ENCODE data around the gene PCSK7.
"Not testable (repeated sequence)": the region's sequence is repeated elsewhere in the genome, so short reads cannot be mapped to it uniquely, and the experiment has no call there.

Gene PCSK7

DNA sequence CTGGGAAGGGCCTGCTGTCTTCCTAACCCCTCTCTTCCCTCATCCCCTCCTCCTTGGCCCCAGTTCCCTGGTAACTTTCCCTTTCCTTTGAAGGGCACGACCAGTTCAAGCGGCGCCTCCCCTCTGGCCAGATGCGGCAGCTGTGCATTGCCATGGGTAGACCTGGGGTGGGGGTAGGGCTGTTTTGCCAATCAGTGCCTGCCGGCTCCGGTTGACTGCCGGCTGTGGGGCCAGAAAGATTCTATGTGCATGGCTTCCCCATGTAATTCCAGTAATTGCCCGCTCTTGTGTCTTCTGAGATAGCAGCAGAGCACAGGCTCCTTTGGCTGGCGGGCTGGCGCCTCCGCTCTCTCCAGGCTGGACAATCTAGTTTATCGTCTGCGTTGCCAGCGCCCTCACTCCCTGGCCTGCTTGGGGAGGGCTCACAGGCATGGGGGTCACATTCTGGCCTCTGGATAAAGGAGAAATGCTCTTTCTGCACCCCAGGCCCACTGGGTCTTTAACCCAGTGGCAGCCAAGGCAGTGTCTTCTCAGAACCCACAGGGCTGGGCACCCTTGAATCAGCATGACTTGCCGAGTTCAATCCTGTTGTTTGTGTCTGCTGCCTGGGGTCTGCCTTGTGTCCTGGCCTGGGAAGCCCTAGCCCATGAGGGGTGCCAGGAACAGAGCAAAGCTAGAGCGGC is 43.9 kb downstream of the PCSK7 start:
- TF ChIP-seq CTCF (IDR thresholded peaks at IDR 0.05; ENCODE audit: low read depth, low read length) = no peak
- H3K4me3 ChIP-seq (ENCODE audit: low read depth, low read length) = no peak overlapping the region

DNA sequence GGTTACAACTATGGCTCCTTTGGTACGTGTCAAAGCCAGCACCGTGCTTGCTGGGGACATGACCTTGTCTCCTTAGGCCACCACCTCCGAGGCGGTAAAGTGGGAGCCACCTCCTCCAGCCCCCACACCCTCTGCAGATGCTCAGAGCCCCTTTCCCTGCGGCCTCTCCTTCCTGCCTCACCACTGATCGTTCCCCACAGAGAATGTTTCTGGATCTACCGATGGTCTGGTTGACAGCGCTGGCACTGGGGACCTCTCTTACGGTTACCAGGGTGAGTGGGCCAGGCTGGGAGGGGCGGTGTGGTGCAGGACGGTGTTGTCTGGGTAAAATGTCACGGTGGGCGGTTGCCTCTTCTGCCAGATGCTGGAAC is 44.5 kb downstream of the PCSK7 start:
- no peak overlapping the region for H3K4me3 ChIP-seq (ENCODE audit: low read depth, low read length)
- TF ChIP-seq CTCF (IDR thresholded peaks at IDR 0.05; ENCODE audit: low read depth, low read length) = no peak

DNA sequence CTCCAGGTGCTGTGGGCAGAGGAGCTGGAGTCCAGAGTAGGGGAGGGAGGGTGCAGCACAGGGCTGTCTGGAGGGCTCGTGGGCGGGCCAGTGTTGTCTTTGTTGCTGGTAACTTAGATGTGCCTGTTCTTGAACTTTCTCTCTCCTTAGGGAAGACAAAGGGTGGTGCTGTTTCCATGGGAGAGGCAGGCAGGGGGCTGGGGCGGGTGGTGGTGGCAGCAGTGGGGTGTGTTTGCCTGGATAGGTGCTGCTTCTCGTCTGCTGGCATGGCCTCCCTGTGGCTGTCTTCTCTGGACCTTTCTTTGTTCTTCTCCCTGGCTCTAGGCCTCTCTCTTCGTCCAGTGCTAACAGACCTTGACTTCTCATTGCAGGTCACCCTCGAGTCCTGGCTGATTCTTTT is 44.9 kb downstream of the PCSK7 start:
- TF ChIP-seq CTCF (IDR thresholded peaks at IDR 0.05; ENCODE audit: low read depth, low read length) = no peak
- no peak overlapping the region for H3K4me3 ChIP-seq (ENCODE audit: low read depth, low read length)

DNA sequence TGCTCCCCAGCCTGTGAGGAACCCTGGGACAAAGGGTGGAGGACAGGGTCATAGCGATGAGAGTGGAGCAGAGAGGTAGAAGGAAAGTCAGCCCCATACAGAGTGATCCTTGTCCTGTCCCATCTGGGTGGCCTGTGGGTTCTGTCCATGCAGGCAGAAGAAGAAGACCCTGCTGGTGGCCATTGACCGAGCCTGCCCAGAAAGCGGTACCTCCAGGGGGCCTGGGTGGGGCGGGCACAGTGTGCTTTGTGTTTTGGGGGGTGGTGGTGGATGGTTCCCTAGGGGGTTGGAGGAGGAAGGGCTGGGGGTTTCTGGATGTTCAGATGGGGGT is 45.5 kb downstream of the PCSK7 start:
- no peak overlapping the region for H3K4me3 ChIP-seq (ENCODE audit: low read depth, low read length)

DNA sequence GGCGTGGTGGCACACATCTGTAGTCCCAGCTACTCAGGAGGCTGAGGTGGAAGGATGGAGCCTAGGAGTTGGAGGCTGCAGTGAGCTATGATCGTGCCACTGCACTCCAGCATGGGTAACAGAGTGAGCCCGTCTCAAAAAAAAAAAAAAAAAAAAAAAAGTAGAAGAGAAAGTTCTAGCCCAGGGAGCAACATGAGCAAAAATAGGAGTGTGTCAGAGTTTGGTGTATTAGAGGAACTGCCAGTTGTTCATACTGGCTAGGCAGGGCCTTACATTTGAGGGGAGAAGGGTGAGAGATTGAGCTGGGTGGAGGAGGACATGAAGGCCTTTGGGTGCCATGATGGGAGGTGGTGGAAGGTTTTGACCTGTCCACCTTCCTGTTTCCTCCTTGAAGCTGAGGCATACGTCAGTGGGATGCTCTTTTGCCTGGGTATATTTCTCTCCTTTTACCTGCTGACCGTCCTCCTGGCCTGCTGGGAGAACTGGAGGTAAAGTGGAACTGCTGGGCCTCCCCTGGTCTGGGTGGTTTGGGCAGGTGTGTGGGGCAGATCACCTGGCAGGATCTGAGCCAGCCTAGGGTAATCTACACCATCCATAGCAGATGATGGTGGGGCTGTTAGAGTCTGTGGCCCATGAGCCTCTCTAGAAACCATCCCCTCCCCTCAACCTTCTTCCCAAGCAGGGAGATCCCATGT is 46.0 kb downstream of the PCSK7 start:
- no peak overlapping the region for H3K4me3 ChIP-seq (ENCODE audit: low read depth, low read length)
- TF ChIP-seq CTCF (IDR thresholded peaks at IDR 0.05; ENCODE audit: low read depth, low read length) = no peak

More for the DNA sequence above, 45.5 kb downstream of the PCSK7 start:
- TF ChIP-seq CTCF (IDR thresholded peaks at IDR 0.05; ENCODE audit: low read depth, low read length) = no peak

- TF ChIP-seq CTCF (IDR thresholded peaks at IDR 0.05; ENCODE audit: low read depth, low read length) = no peak
- H3K4me3 ChIP-seq (ENCODE audit: low read depth, low read length) = no peak overlapping the region
Measured at GRCh38 chr11:117183724-117184349, 48.0 kb downstream of the PCSK7 start.

- not testable (repeated sequence) for H3K4me3 ChIP-seq (ENCODE audit: low read depth, low read length)
Measured at GRCh38 chr11:117183178-117183577, 48.7 kb downstream of the PCSK7 start.

Measured in WI38 (cell line).